Heart left ventricle (tissue), 16 donors: ENCODE measurements around the gene TYMP. TPM values are rescaled to one million over a fixed set of nuclear protein-coding genes. Genes with fewer than 3 reads are reported as not detected.

ENCODE experiments used
- ATAC-seq, 4 donors: fragments of 200-7000 bp; cut with Tn5 transposase; one replicate each; pipeline ENCODE4 v1.9.1; 2020 to 2022; ENCODE audit warnings: moderate library complexity in 4 of 4, mild to moderate bottlenecking in 3 of 4, moderate number of reproducible peaks in 1 of 4
- DNase-seq, 5 donors: peaks; one replicate each; pipeline ENCODE4 v3.0.0-alpha.2; 2020
- H3K27ac ChIP-seq, 12 donors: fragments of 200-600 bp; sonication (generic) in 4 of 12; one replicate each; pipeline versions ENCODE4 v1.5.0 to v1.8.0; 2016 to 2022; ENCODE audit warnings: mild to moderate bottlenecking in 2 of 12
- H3K27me3 ChIP-seq, 9 donors: fragments of 200-600 bp; sonication (generic) in 2 of 9; one replicate each; pipeline versions ENCODE4 v1.5.1 to v1.8.0; 2016 to 2022; ENCODE audit warnings: mild to moderate bottlenecking in 3 of 9
- H3K36me3 ChIP-seq, 9 donors: fragments of 200-600 bp; sonication (generic) in 2 of 9; one replicate each; pipeline versions ENCODE4 v1.5.0 to v1.8.0; 2018 to 2022; ENCODE audit warnings: mild to moderate bottlenecking in 2 of 9
- H3K4me1 ChIP-seq, 12 donors: fragments of 200-600 bp; sonication (generic) in 4 of 12; one replicate each; pipeline versions ENCODE4 v1.5.0 to v1.8.0; 2016 to 2022; ENCODE audit warnings: mild to moderate bottlenecking in 3 of 12
- H3K4me3 ChIP-seq, 12 donors: fragments of 200-600 bp; sonication (generic) in 4 of 12; one replicate each; pipeline versions ENCODE4 v1.5.0 to v1.8.0; 2017 to 2022; ENCODE audit warnings: mild to moderate bottlenecking in 9 of 12, moderate library complexity in 4 of 12
- H3K9me3 ChIP-seq, 12 donors: fragments of 200-600 bp; sonication (generic) in 4 of 12; one replicate each; pipeline versions ENCODE4 v1.5.0 to v1.8.0; 2016 to 2022; ENCODE audit warnings: mild to moderate bottlenecking in 1 of 12
- POLR2A ChIP-seq, 2 donors: fragments of 450-650 bp; IDR thresholded peaks; one replicate each; pipeline ENCODE4 v1.6.1; 2017; ENCODE audit warnings: antibody characterized with exemption in 2 of 2, mild to moderate bottlenecking in 2 of 2, moderate library complexity in 2 of 2
- WGBS, 4 donors: extraction: QIAGEN DNeasy Blood & Tissue Kit in 2 of 4; methylation state at CpG; one replicate each; pipeline versions ENCODE4 v1.1.5 to v1.1.7; 2013 to 2018; 5-methylcytosine and 5-hydroxymethylcytosine counted together
- intact Hi-C, 10 donors: fragments of 100-400 bp; cut with DNase I; formaldehyde crosslinking; loops; one replicate each; pipeline versions ENCODE4 v1.11.1 to v1.14.2; 2022
- polyA plus RNA-seq, 2 donors: library from polyadenylated mRNA; stranded (reverse); fragments of 200-250 nt; gene quantifications; one replicate each; pipeline ENCODE4 v1.2.3, GENCODE V29; 2013
- total RNA-seq, 9 donors: library from RNA; depleted of rRNA in 2 of 9; stranded (reverse); fragments of >200 nt in 2 of 9; fragmentation: NEBNext Ultra II Directional in 3 of 9; extraction: Animal tissue kit (Norgen Biotek cat#: 25700) in 3 of 9; gene quantifications; one replicate each; pipeline versions ENCODE4 v1.1.0 to v1.2.4, GENCODE V29; 2016 to 2023
- TF ChIP-seq, protein P1 (sequence below), 12 donors: fragments of 200-600 bp; sonication (generic) in 4 of 12; IDR thresholded peaks; one replicate each; pipeline versions ENCODE4 v1.5.0 to v1.8.0; 2018 to 2022; ENCODE audit warnings: antibody characterized with exemption in 12 of 12, mild to moderate bottlenecking in 5 of 12
- donor health status: ischemic (EF 13 %, LVEDD 7.1; RV severe dilation, severe dysfunction).
- donor health status: healthy with polysubstance abuse.
- donor health status: DM: no; HTN: yes; CAD: no.
- donor health status: DM: no; HTN: no; CAD: no.
- donor health status: ischemic (EF 25% LVEDD 6.9; RV normal size, moderate dysfunction).
- donor health status: ischemic (EF 25% LVEDD 5.7; RV mildly dilated, moderate dysfunction).
- donor health status: healthy.
- donor health status: DM: yes; HTN: yes; CAD: no.
- donor health status: ischemic (EF 35%, LVEDD 5.7; RV mildly dilated, moderate dysfunction).
- donor health status: nonischemic (EF 11% LVEDD 7.7; RV severe dilation, severe dysfunction).
- donor health status: DM: yes; HTN: yes; CAD: no.
- donor health status: PGD.
- donor health status: ischemic (EF 29% LVEDD 5.4; RV normal size, mild dysfunction).
- donor health status: nonischemic (EF 23%, LVEDD 6.1; RV moderate dilation, normal function).

The TYMP gene
- total and polyA plus RNA-seq, 11 donors = 8.3 to 198 (median 21.7) TPM

DNA sequence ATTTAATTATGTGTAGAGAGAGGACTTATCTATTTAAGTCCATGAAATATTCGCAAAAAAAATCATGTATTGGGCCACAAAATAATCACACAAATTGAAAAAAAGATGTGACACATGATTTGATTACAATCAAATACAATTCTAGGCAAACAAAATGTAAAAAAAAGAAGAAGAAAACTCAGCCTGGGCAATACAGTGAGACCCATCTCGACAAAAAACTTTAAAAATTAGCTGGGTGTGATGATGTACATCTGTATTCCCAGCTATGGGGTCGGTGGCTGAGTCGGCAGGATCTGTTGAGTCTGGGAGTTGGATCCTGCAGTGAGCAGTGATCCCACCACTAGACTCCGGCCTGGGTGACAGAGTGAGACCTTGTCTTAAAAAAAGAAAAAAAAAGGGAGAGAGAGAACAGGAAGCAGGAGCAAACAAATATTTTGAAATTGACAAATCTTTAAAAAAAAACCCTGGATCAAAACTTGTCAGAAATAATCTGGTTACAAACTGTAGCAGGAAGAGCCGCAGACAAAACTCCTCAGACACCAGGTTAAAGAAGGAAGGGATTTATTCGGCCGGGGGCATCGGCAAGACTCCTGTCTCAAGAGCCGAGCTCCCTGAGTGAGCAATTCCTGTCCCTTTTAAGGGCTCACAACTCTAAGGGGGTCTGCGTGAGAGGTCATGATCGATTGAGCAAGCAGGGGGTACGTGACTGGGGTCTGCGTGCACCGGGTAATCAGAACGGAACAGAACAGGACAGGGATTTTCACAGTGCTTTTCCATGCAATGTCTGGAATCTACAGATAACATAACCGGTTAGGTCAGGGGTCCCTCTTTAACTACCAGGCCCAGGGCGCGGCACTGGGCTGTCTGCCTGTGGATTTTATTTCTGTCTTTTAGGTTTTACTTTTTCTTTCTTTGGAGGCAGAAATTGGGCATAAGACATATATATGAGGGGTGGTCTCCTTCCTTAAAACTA, 3.3 kb upstream of the TYMP start:
- Histone ChIP-seq H3K9me3 (no peaks in the 10 kb centered on the region), H3K27ac (peak overlapping the region; percentile 78 to 98 (median 94)), H3K4me1 (peaks cover 0 to 72% (median 20%) of the 10 kb centered on the region in 12 donors), H3K36me3 (peaks cover 0 to 14% (median 0%) of the 10 kb centered on the region in 9 donors), H3K27me3 (peaks cover 0 to 65% (median 6%) of the 10 kb centered on the region in 9 donors), H3K4me3 (peak overlapping the region in 8 of 12 donors; percentile 60 to 89 (median 81))
- no peak for TF ChIP-seq POLR2A (IDR thresholded peaks at IDR 0.05)
- TF ChIP-seq, protein P1, sequence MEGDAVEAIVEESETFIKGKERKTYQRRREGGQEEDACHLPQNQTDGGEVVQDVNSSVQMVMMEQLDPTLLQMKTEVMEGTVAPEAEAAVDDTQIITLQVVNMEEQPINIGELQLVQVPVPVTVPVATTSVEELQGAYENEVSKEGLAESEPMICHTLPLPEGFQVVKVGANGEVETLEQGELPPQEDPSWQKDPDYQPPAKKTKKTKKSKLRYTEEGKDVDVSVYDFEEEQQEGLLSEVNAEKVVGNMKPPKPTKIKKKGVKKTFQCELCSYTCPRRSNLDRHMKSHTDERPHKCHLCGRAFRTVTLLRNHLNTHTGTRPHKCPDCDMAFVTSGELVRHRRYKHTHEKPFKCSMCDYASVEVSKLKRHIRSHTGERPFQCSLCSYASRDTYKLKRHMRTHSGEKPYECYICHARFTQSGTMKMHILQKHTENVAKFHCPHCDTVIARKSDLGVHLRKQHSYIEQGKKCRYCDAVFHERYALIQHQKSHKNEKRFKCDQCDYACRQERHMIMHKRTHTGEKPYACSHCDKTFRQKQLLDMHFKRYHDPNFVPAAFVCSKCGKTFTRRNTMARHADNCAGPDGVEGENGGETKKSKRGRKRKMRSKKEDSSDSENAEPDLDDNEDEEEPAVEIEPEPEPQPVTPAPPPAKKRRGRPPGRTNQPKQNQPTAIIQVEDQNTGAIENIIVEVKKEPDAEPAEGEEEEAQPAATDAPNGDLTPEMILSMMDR (IDR thresholded peaks at IDR 0.05) = no peak
- intact Hi-C loops = no loop called here
- whole genome bisulfite sequencing, 4 donors = 70 to 77% (median 72%) methylated on average over 19 of the region's 19 CpGs
- no peak for ATAC-seq
- peak in 2 of 5 donors; percentile 17 to 22 for DNase-seq

DNA sequence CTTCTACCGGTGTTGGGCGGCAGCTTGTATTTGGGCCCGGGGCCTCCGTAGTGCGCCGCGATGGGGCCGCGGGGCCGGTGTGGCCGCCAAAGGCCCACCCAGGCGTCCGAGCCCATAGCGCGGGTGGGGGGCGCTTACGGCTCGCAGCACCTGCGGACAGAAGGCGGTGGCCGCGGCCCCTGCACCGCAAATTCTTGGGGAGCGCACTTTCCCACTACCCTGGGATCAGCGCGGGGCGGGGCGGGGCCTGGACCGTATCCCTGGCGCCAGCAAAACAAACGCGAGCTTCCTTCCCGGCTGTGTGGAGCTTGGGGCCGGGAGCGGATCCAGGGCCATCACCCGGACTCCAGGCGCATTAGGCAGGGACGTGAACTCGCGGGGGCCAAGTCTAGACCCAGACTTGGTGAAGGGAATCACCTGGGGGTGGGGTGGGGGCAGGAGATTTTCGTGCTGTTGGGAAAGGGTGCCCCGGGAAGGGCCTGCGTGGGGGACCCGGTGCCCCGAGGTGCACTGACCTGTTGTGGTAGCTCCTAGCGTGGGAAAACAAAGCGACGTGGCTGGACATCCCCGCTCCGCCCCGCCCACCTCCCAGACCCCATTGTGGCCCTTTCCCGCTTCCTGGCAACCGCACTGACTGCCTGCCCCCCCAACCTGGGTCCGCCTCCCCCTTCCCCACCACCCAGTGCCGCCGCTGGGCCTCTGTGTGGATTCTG, 2.3 kb upstream of the TYMP start:
- peak overlapping the region; percentile 45 to 89 (median 72) for H3K4me3 ChIP-seq
- peaks cover 0 to 72% (median 22%) of the 10 kb centered on the region in 12 donors for H3K4me1 ChIP-seq
- peaks cover 0 to 17% (median 0%) of the 10 kb centered on the region in 9 donors for H3K36me3 ChIP-seq
- DNase-seq (peak; percentile 87 to 90 (median 89)), ATAC-seq (peak; percentile 57 to 75 (median 66))
- H3K27me3 ChIP-seq = peaks cover 0 to 61% (median 6%) of the 10 kb centered on the region in 9 donors
- WGBS, 4 donors = 2 to 9% (median 6%) methylated on average over 21 to 56 of the region's 56 CpGs
- TF ChIP-seq POLR2A (IDR thresholded peaks at IDR 0.05) = peak in 1 of 2 donors; percentile 35
- TF ChIP-seq, protein P1 (IDR thresholded peaks at IDR 0.05) = no peak
- H3K27ac ChIP-seq = peak overlapping the region; percentile 78 to 98 (median 94)
- intact Hi-C loops = no loop called here
- H3K9me3 ChIP-seq = no peaks in the 10 kb centered on the region

DNA sequence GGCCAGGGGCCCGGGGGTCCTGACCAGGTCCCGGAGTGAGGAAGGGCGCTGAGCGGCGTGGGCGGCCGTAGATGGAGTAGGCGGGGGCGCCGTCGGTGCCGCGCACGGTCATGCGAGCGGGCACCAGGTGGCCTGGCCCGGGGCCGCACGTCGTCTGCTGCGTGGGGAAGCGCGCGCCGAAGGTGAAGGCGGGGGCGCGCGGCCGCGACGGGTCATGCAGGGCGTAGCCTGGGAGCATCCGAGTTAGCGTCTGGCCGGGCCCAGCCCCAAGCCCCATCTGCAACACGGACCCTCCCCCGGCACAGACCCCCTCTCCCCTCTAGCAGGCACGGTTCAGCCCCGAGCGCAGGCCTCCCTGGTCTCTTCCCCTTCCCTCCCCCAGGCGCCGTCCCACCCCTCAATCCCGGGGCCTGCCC, 1.7 kb upstream of the TYMP start:
- DNase-seq (peak in 4 of 5 donors; percentile 66 to 86 (median 74)), ATAC-seq (peak in 3 of 4 donors; percentile 6 to 29 (median 14))
- Histone ChIP-seq H3K27me3 (peaks cover 0 to 61% (median 6%) of the 10 kb centered on the region in 9 donors), H3K27ac (peak overlapping the region; percentile 78 to 98 (median 94)), H3K9me3 (no peaks in the 10 kb centered on the region), H3K4me3 (peak overlapping the region; percentile 45 to 89 (median 72)), H3K4me1 (peaks cover 0 to 72% (median 26%) of the 10 kb centered on the region in 12 donors), H3K36me3 (peaks cover 0 to 17% (median 0%) of the 10 kb centered on the region in 9 donors)
- intact Hi-C loops = no loop called here
- TF ChIP-seq POLR2A (IDR thresholded peaks at IDR 0.05) = no peak
- TF ChIP-seq, protein P1 (IDR thresholded peaks at IDR 0.05) = no peak
- 0 to 2% (median 1%) methylated on average over 16 to 44 of the region's 44 CpGs for WGBS, 4 donors
